WTC11 (cell line): ENCODE results near the gene SPATA2. TPM values are rescaled to one million over a fixed set of nuclear protein-coding genes. Genes with fewer than 3 reads are reported as not detected.

Source experiments
- ATAC-seq: fragments of 200-7000 bp; cut with Tn5 transposase; 2 replicates; pipeline ENCODE4 v1.10.0; 2021; ENCODE audit warnings: mild to moderate bottlenecking, moderate library complexity
- CTCF ChIA-PET: fragments of 300-600 bp; sonication (Branson Sonifier 250); formaldehyde crosslinking; loops from one replicate; lab custom pipeline; 2021; ENCODE audit warnings: antibody characterized with exemption; lab: Charles Lee
- POLR2A ChIA-PET: fragments of 350-600 bp; sonication (Branson Sonifier 250); formaldehyde crosslinking; loops from one replicate; lab custom pipeline; 2021; ENCODE audit warnings: antibody characterized with exemption; lab: Charles Lee
- DNase-seq: peaks from one replicate; pipeline ENCODE4 v3.0.0; 2021; ENCODE audit warnings: low spot score
- H3K27ac Mint-ChIP-seq: 2 replicates; pipeline ENCODE4 v1.8.0; 2021; ENCODE audit warnings: mixed read lengths
- H3K27me3 Mint-ChIP-seq: 2 replicates; pipeline ENCODE4 v1.8.0; 2021; ENCODE audit warnings: low read depth, mild to moderate bottlenecking, moderate library complexity, mixed read lengths
- H3K36me3 Mint-ChIP-seq: 2 replicates; pipeline ENCODE4 v1.8.0; 2021; ENCODE audit warnings: mixed read lengths
- H3K4me1 Mint-ChIP-seq: 2 replicates; pipeline ENCODE4 v1.8.0; 2022; ENCODE audit warnings: mixed read lengths
- H3K4me3 Mint-ChIP-seq: 2 replicates; pipeline ENCODE4 v1.8.0; 2021; ENCODE audit warnings: mild to moderate bottlenecking, moderate library complexity, mixed read lengths
- H3K9me3 Mint-ChIP-seq: 2 replicates; pipeline ENCODE4 v1.8.0; 2021; ENCODE audit warnings: mixed read lengths
- ETV6 ChIP-seq: sonication (generic); formaldehyde crosslinking; IDR thresholded peaks from 2 replicates; pipeline ENCODE4 v1.8.1; 2022; ENCODE audit warnings: mild to moderate bottlenecking, missing genetic modification reagents
- FOXP1 ChIP-seq: sonication (generic); formaldehyde crosslinking; IDR thresholded peaks from 2 replicates; pipeline ENCODE4 v1.8.0; 2022; ENCODE audit warnings: missing genetic modification reagents, mild to moderate bottlenecking, moderate library complexity, borderline replicate concordance
- GABPB1 ChIP-seq: sonication (generic); formaldehyde crosslinking; IDR thresholded peaks from 2 replicates; pipeline ENCODE4 v1.8.1; 2023; ENCODE audit warnings: mild to moderate bottlenecking, missing genetic modification reagents
- GRHL2 ChIP-seq: fragments of 250-450 bp; sonication (Bioruptor Pico); IDR thresholded peaks from 2 replicates; pipeline ENCODE4 v1.8.0; 2022; ENCODE audit warnings: mild to moderate bottlenecking, moderate library complexity; ENCODE audit not compliant: insufficient replicate concordance, severe bottlenecking
- GTF2I ChIP-seq: fragments of 250-450 bp; sonication (Bioruptor Pico); conservative IDR thresholded peaks from 2 replicates; pipeline ENCODE4 v1.4.0; 2021; ENCODE audit warnings: mild to moderate bottlenecking
- IRF2 ChIP-seq: sonication (generic); formaldehyde crosslinking; IDR thresholded peaks from 2 replicates; pipeline ENCODE4 v1.8.0; 2022; ENCODE audit warnings: low read depth, missing genetic modification reagents, borderline replicate concordance
- NR3C1 ChIP-seq: sonication (generic); formaldehyde crosslinking; conservative IDR thresholded peaks from 2 replicates; pipeline ENCODE4 v1.8.1; 2023; ENCODE audit warnings: low read depth, mild to moderate bottlenecking, missing genetic modification reagents
- PRRX2 ChIP-seq: fragments of 250-450 bp; sonication (Bioruptor Pico); IDR thresholded peaks from 2 replicates; pipeline ENCODE4 v1.8.0; 2021; ENCODE audit warnings: mild to moderate bottlenecking
- TP53 ChIP-seq: sonication (generic); formaldehyde crosslinking; IDR thresholded peaks from 2 replicates; pipeline ENCODE4 v1.8.1; 2023; ENCODE audit warnings: mild to moderate bottlenecking, missing genetic modification reagents
- ZNF396 ChIP-seq: fragments of 250-450 bp; sonication (Bioruptor Pico); IDR thresholded peaks from 2 replicates; pipeline ENCODE4 v1.8.0; 2021; ENCODE audit warnings: mild to moderate bottlenecking, moderate library complexity, borderline replicate concordance
- total RNA-seq: library from RNA; stranded (reverse); gene quantifications from 3 replicates; pipeline ENCODE4 v1.2.3, GENCODE V29; 2021
- TF ChIP-seq, protein P1 (sequence below): sonication (generic); formaldehyde crosslinking; IDR thresholded peaks from 2 replicates; pipeline ENCODE4 v1.8.1; 2023; ENCODE audit warnings: mild to moderate bottlenecking, missing genetic modification reagents, borderline replicate concordance
- TF ChIP-seq, protein P2 (sequence below): fragments of 200-600 bp; IDR thresholded peaks from 2 replicates; pipeline ENCODE4 v1.8.0; 2022; ENCODE audit warnings: antibody characterized with exemption
- TF ChIP-seq, protein P3 (sequence below): sonication (generic); formaldehyde crosslinking; IDR thresholded peaks from 2 replicates; pipeline ENCODE4 v1.8.1; 2023; ENCODE audit warnings: mild to moderate bottlenecking, missing genetic modification reagents, moderate library complexity

The SPATA2 gene
- total RNA-seq, 1 experiment from 2014 or later, result 11.3 TPM

DNA sequence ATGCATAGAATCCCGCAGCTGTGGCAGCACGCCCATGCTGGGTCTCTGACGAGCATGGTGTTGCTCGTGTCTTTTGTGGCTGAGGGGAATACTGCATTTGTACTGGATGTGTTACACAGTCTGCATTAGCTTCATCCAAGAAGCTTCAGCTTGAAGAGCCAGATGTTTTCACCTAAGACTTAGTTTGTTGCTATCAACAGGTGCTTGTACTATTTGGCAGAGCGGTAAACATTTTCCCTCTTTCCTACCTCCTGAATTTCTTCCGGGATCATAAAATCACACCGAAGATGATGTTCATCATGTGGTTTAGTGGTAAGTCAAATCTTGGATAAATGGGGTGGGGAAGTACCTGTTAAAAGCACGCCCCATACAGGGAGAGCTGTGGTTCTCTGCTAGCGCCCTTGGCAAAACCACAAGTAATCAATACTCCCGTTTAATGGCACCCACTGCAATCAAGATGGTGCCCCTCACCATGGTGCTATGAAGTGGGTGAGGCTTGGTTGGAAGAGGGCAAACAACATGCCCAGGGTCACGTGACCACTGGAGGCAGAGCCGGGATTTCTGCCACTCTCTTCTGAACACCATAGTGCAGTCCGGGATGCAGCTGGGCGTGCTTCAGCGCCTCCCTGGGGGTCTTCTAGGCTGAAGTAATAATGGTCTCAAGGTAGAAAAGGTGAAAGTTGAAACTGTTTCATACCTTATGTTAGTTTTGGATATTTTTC is 34.4 kb downstream of the SPATA2 start (continued):
- no peak for TF ChIP-seq NR3C1
- TF ChIP-seq, protein P1, sequence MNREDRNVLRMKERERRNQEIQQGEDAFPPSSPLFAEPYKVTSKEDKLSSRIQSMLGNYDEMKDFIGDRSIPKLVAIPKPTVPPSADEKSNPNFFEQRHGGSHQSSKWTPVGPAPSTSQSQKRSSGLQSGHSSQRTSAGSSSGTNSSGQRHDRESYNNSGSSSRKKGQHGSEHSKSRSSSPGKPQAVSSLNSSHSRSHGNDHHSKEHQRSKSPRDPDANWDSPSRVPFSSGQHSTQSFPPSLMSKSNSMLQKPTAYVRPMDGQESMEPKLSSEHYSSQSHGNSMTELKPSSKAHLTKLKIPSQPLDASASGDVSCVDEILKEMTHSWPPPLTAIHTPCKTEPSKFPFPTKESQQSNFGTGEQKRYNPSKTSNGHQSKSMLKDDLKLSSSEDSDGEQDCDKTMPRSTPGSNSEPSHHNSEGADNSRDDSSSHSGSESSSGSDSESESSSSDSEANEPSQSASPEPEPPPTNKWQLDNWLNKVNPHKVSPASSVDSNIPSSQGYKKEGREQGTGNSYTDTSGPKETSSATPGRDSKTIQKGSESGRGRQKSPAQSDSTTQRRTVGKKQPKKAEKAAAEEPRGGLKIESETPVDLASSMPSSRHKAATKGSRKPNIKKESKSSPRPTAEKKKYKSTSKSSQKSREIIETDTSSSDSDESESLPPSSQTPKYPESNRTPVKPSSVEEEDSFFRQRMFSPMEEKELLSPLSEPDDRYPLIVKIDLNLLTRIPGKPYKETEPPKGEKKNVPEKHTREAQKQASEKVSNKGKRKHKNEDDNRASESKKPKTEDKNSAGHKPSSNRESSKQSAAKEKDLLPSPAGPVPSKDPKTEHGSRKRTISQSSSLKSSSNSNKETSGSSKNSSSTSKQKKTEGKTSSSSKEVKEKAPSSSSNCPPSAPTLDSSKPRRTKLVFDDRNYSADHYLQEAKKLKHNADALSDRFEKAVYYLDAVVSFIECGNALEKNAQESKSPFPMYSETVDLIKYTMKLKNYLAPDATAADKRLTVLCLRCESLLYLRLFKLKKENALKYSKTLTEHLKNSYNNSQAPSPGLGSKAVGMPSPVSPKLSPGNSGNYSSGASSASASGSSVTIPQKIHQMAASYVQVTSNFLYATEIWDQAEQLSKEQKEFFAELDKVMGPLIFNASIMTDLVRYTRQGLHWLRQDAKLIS (CRISPR knock-in tag), result no peak
- TF ChIP-seq, protein P2, sequence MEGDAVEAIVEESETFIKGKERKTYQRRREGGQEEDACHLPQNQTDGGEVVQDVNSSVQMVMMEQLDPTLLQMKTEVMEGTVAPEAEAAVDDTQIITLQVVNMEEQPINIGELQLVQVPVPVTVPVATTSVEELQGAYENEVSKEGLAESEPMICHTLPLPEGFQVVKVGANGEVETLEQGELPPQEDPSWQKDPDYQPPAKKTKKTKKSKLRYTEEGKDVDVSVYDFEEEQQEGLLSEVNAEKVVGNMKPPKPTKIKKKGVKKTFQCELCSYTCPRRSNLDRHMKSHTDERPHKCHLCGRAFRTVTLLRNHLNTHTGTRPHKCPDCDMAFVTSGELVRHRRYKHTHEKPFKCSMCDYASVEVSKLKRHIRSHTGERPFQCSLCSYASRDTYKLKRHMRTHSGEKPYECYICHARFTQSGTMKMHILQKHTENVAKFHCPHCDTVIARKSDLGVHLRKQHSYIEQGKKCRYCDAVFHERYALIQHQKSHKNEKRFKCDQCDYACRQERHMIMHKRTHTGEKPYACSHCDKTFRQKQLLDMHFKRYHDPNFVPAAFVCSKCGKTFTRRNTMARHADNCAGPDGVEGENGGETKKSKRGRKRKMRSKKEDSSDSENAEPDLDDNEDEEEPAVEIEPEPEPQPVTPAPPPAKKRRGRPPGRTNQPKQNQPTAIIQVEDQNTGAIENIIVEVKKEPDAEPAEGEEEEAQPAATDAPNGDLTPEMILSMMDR, result no peak
- TF ChIP-seq, protein P3, sequence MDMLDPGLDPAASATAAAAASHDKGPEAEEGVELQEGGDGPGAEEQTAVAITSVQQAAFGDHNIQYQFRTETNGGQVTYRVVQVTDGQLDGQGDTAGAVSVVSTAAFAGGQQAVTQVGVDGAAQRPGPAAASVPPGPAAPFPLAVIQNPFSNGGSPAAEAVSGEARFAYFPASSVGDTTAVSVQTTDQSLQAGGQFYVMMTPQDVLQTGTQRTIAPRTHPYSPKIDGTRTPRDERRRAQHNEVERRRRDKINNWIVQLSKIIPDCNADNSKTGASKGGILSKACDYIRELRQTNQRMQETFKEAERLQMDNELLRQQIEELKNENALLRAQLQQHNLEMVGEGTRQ (CRISPR knock-in tag), result no peak; the same call in 1 of the 2 replicates

GRCh38 chr20:49880177-49880576 is 35.2 kb downstream of the SPATA2 start:
- POLR2A ChIA-PET, result interaction anchor here (0.7 kb wide), 1 partner anchor 414 kb away, joined by 7 read pairs; no protein-coding TSS in a partner anchor
- no peaks in the 10 kb centered on the region for H3K36me3 Mint-ChIP-seq
- H3K4me1 Mint-ChIP-seq, result no peaks in the 10 kb centered on the region
- no peaks in the 10 kb centered on the region for H3K27me3 Mint-ChIP-seq
- H3K27ac Mint-ChIP-seq, result no peak overlapping the region
- TF ChIP-seq ZNF396 (CRISPR knock-in tag) (no peak), GTF2I (CRISPR knock-in tag) (no peak), TP53 (no peak), GABPB1 (CRISPR knock-in tag) (no peak), FOXP1 (no peak), PRRX2 (CRISPR knock-in tag) (no peak)
- TF ChIP-seq, protein P1 (CRISPR knock-in tag), result no peak
- no peak overlapping the region for H3K4me3 Mint-ChIP-seq
- ATAC-seq (no peak), DNase-seq (no peak)
- CTCF ChIA-PET, result no interaction called here
- H3K9me3 Mint-ChIP-seq, result no peaks in the 10 kb centered on the region

GRCh38 chr20:49878977-49879376 is 36.4 kb downstream of the SPATA2 start:
- Mint-ChIP-seq H3K4me3 (no peak overlapping the region), H3K4me1 (no peaks in the 10 kb centered on the region), H3K36me3 (no peaks in the 10 kb centered on the region), H3K27ac (no peak overlapping the region), H3K27me3 (no peaks in the 10 kb centered on the region), H3K9me3 (no peaks in the 10 kb centered on the region)
- POLR2A ChIA-PET, result interaction anchor here (0.5 kb wide), 1 partner anchor 300 kb away, joined by 3 read pairs; no protein-coding TSS in a partner anchor
- no peak for ATAC-seq
- no peak for TF ChIP-seq ETV6 (CRISPR knock-in tag)
- TF ChIP-seq IRF2 (CRISPR knock-in tag), result no peak
- no peak for TF ChIP-seq GRHL2 (CRISPR knock-in tag)
- TF ChIP-seq, all 79 proteins: peak for 0
- no peak for DNase-seq
- CTCF ChIA-PET, result no interaction called here
